ENCODE measurements around the gene NMT2.
"Not testable (repeated sequence)": the region's sequence is repeated elsewhere in the genome, so short reads cannot be mapped to it uniquely, and the experiment has no call there.

Gene NMT2

GRCh38 chr10:15168291-15168785, at the start of gene NMT2:
Gene NMT2, minus strand, starts transcription at chr10:15168693. Its CDS starts 81 bp downstream, at chr10:15168612.
- DNase-seq (ENCODE audit: low read depth, low spot score): no peak

- no peak for DNase-seq (ENCODE audit: low read depth, low spot score)
Observed at GRCh38 chr10:15216700-15217099, 48.2 kb upstream of the NMT2 start.

GRCh38 chr10:15214237-15214636, 45.7 kb upstream of the NMT2 start:
- no peak for DNase-seq (ENCODE audit: low read depth, low spot score)

DNA sequence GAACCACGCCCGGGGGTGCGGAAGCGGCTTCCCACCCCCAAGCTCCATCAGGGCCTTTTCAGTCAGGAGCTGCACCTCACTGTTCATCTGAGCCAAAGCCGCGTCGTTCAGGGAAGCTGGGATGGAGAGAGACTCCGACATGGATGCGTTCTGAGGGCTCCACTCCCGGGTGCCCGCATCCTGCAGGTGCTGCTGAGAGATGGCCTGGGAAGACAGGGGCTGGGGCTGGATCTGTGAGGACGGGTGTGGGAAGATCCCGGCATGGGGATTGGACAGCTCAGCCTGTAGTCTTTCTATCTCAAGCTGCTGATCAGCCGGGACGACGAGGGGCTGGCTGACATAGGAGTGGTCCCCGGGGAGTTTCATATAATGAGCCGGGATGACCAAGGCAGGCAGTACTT, 45.0 kb upstream of the NMT2 start:
- DNase-seq (ENCODE audit: low read depth, low spot score): no peak

GRCh38 chr10:15211464-15211979, 43.0 kb upstream of the NMT2 start:
- DNase-seq (ENCODE audit: low read depth, low spot score): no peak

- no peak for DNase-seq (ENCODE audit: low read depth, low spot score)
Observed at GRCh38 chr10:15210521-15210920, 42.0 kb upstream of the NMT2 start.

DNA sequence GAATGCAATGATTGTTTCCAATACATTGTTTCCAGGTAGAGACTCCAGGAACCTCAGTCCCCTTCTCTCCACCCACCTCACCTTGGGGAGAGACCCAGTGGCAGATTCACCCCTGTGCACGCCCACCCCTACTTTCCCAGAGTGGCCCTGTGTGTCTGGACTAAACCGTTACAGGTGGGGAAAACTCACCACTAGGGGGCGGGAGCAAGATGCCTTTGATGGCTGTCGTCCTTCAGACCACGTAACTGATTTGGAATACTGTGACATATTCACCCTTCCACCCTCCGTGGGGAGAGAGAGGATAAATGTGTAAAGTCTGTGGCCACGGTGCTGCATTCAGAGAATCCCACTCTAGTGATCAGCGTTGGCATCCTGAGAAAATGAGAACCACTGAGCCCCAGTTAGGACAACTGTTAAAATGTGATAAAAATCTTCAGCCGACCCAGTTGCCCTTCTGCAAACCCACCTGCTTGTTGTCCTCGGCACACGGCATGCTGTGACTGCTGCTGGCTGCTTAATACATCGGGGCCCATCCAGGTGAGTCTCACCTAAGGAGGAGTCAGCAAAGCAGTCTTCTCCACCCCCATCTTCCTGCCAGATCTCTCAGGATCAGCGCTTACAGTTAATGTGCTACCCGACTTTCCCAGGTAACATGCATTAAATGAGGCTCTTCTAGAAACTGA, 41.5 kb upstream of the NMT2 start:
- peak; percentile 45 for DNase-seq (ENCODE audit: low read depth, low spot score)

GRCh38 chr10:15208221-15208620, 39.7 kb upstream of the NMT2 start:
- no peak for DNase-seq (ENCODE audit: low read depth, low spot score)

DNA sequence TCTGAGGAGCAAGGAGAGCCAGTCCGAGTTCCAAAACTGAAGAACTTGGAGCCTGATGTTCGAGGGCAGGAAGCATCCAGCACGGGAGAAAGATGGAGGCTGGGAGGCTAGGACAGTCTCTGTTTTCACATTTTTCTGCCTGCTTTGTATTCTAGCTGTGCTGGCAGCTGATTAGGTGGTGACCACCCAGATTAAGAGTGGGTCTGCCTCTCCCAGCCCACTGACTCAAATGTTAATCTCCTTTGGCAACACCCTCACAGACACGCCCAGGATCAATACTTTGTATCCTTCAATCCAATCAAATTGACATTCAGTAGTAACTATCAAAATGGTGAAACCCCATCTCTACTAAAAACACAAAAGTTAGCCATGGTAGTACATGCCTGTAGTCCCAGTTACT, 38.9 kb upstream of the NMT2 start:
- not testable (repeated sequence) for DNase-seq (ENCODE audit: low read depth, low spot score)

GRCh38 chr10:15202639-15203038, 34.1 kb upstream of the NMT2 start:
- no peak for DNase-seq (ENCODE audit: low read depth, low spot score)

- DNase-seq (ENCODE audit: low read depth, low spot score): not testable (repeated sequence)
Observed at GRCh38 chr10:15202301-15202621, 33.8 kb upstream of the NMT2 start.

GRCh38 chr10:15201589-15202300, 33.3 kb upstream of the NMT2 start:
- DNase-seq (ENCODE audit: low read depth, low spot score): no peak

DNA sequence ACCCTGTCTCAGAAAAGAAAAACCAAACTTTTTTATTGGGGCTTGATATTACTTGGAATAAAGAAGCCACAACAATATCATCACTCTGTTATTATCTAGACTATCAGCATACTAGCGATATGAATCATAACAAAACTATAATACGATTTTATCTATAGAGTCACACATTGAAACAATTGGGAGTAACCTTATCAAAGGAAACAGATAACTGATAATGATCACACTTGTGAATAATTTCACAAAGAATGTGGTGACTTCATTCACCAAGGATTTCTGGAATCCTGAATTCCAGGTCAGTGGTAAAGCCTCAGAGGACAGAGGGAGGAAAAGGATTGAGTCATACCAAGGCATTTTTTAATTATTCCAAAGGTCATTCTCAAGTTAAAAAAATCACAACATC, 32.1 kb upstream of the NMT2 start:
- DNase-seq (ENCODE audit: low read depth, low spot score): peak; percentile 59

DNA sequence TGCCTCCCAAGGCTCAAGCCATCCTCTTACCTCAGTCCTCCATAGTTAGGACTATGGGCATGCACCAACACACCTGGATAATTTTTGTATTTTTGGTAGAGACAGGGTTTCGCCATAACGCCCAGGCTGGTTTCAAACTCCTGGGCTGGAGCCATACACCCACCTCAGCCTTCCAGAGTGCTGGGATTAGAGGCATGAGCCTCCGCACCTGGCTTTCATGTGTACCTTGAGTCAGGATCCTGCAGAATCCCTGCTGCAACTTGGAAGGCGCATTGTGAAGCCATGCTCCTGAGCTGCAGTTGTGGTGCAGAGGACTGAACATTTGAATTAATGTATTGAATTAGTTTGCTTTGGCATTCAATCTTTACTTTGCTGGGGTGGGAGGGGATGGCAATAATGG, 29.4 kb upstream of the NMT2 start:
- DNase-seq (ENCODE audit: low read depth, low spot score): no peak

GRCh38 chr10:15197276-15197675, 28.8 kb upstream of the NMT2 start:
- DNase-seq (ENCODE audit: low read depth, low spot score): no peak

DNA sequence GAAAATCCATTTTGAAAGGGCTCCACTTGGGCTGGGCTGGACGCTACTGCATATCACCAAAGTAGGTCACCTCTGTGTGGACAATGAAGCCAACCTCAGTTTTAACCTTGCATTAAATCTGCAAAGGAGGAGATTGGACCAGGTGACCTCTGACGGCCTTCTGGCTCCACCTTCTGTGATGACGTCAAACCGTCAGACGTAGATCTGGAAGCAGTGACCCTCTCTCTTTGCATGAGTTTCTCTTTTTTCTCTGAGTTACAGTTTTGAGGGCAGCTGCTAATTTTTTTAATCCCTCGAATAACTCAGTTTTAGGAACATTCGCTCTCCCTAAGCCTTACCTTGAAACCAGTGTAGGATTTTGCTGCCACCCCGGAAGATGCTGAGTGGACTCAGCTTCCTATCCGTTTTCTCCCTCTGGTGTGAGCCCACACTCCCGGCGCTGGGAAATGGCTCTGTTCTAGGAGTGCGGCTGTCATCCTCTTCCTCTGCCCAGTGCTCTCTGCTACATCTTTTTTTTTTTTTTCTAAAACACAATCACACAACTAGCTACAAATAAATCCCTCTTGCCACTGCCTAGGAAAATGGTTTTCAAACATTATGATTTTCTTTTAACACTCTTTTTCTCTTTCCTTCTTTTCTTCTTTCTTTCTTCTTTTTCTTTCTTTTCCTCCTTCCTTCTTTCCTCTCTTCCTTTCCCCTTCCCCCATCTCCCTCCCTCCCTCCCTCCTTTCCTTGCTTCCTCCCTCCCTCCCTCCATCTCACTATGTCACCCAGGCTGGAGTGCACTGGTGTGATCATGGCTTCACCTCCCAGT, 27.7 kb upstream of the NMT2 start:
- no peak for DNase-seq (ENCODE audit: low read depth, low spot score)

GRCh38 chr10:15189133-15189885, 20.8 kb upstream of the NMT2 start:
- no peak for DNase-seq (ENCODE audit: low read depth, low spot score)

DNA sequence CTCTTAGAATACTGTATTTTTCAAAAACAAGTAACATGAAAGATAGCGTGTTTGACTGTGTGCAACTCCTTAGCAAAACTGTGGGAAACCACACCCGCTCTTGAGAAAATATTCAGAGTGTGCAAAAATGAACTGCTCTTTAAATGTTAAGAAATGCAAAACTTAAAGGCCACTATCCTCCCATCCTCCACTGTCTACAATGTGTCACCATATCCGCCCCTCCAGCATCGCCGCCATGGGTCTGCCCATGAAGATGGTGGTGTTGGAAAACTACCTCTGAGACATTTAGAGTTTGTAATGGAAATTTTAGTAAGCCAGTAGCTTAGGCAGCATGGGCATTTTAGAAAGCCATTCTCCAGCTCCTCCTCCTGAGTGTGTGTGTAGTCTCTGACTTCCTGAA, 20.1 kb upstream of the NMT2 start:
- DNase-seq (ENCODE audit: low read depth, low spot score): no peak

GRCh38 chr10:15183689-15184481, 15.4 kb upstream of the NMT2 start:
- DNase-seq (ENCODE audit: low read depth, low spot score): no peak

DNA sequence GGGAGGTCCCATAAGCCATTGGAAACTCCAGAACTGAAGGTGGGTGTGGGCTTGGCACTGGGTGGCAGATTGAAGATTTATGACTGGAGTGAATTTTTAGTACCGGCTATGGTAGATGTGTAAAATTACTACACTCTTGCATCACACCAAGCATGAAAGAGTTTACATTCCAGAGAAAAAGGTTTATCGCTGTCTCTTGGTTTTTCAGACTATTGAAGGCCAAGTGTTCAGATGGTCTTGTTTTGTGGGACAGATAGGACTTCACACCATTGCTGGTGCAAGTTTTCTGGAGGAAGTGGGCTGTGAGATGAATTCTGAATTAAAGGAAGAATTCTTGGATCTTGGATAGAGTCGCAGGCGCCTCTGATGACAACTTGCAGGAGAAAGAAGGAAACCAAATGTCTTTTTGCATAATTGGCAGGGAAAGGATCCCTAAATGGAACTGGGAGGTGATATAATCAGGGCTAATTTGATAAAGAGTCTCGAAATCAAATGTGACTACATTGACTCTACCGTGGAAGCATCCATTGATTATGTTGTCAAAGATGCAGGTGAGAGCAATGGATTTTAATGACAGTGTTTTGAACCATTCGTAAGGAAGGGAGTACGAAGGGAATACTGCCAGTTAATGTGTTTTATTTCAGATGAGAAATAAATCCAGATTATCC, 14.2 kb upstream of the NMT2 start:
- DNase-seq (ENCODE audit: low read depth, low spot score): no peak
